A673 (cell line): ENCODE measurements around the gene RTN4RL2. TPM values are rescaled to one million over a fixed set of nuclear protein-coding genes. Genes with fewer than 3 reads are reported as not detected.

Source experiments
- BruUV-seq: library from RNA; stranded (reverse); fragments of 400-500 nt; replicated peaks from 2 replicates; lab custom pipeline; 2021; lab: Mats Ljungman, UMichigan
- CTCF ChIA-PET: fragments of 300-600 bp; sonication (Branson Sonifier 250); formaldehyde crosslinking; loops from one replicate; lab custom pipeline; 2022; ENCODE audit warnings: antibody characterized with exemption; lab: Charles Lee
- POLR2A ChIA-PET: fragments of 300-600 bp; sonication (Branson Sonifier 250); formaldehyde crosslinking; loops from one replicate; lab custom pipeline; 2022; ENCODE audit warnings: antibody characterized with exemption; ENCODE audit not compliant: low non-redundant PET; lab: Charles Lee
- DNase-seq: peaks from one replicate; pipeline ENCODE4 v3.0.0-alpha.2; 2015; ENCODE audit warnings: low spot score
- H3K27ac ChIP-seq: fragments of 200-600 bp; sonication (generic); 2 replicates; pipeline ENCODE4 v1.5.1; 2016; ENCODE audit warnings: mixed run types, low read depth, mild to moderate bottlenecking, mixed read lengths, antibody characterized with exemption, low read length; ENCODE audit not compliant: poor library complexity, severe bottlenecking
- H3K27me3 ChIP-seq: fragments of 200-600 bp; sonication (generic); replicated peaks from 2 replicates; pipeline ENCODE4 v1.6.1; 2017; ENCODE audit warnings: mixed run types, low read depth, mild to moderate bottlenecking, mixed read lengths, antibody characterized with exemption, low read length; ENCODE audit not compliant: insufficient read depth, poor library complexity
- H3K36me3 ChIP-seq: fragments of 200-600 bp; sonication (generic); 2 replicates; pipeline ENCODE4 v1.6.1; 2016; ENCODE audit warnings: mixed run types, mild to moderate bottlenecking, mixed read lengths, antibody characterized with exemption, low read length; ENCODE audit not compliant: insufficient read depth, poor library complexity, severe bottlenecking
- H3K4me1 ChIP-seq: fragments of 200-600 bp; sonication (generic); 2 replicates; pipeline ENCODE4 v1.6.1; 2017; ENCODE audit warnings: mixed run types, mild to moderate bottlenecking, mixed read lengths, antibody characterized with exemption, low read length; ENCODE audit not compliant: insufficient read depth, poor library complexity, severe bottlenecking
- H3K4me3 ChIP-seq: fragments of 200-600 bp; sonication (generic); 2 replicates; pipeline ENCODE4 v1.5.1; 2016; ENCODE audit warnings: low read depth, mixed run types, mild to moderate bottlenecking, mixed read lengths, low read length; ENCODE audit not compliant: poor library complexity, severe bottlenecking
- H3K9me3 ChIP-seq: fragments of 200-600 bp; sonication (generic); 2 replicates; pipeline ENCODE4 v1.6.1; 2016; ENCODE audit warnings: mixed run types, low read depth, mild to moderate bottlenecking, mixed read lengths, antibody characterized with exemption, low read length; ENCODE audit not compliant: poor library complexity, severe bottlenecking
- EZH2 ChIP-seq: fragments of 200-600 bp; sonication (generic); IDR thresholded peaks from 2 replicates; pipeline ENCODE4 v1.6.1; 2017; ENCODE audit warnings: borderline replicate concordance, low read depth, mild to moderate bottlenecking, mixed read lengths, antibody characterized with exemption, low read length; ENCODE audit not compliant: poor library complexity, severe bottlenecking
- intact Hi-C: fragments of 100-400 bp; cut with micrococcal nuclease; formaldehyde crosslinking; loops from one replicate; pipeline ENCODE4 v1.10.0; 2022; ENCODE audit not compliant: unreplicated experiment
- total RNA-seq: library from RNA; stranded (reverse); gene quantifications from 2 replicates; pipeline ENCODE4 v1.2.3, GENCODE V29; 2021
- TF ChIP-seq, protein P1 (sequence below): fragments of 300-800, 200-600 bp; sonication (generic); conservative IDR thresholded peaks from 2 replicates; pipeline ENCODE4 v1.5.1; 2017; ENCODE audit warnings: low read depth, mild to moderate bottlenecking, antibody characterized with exemption, low read length, moderate library complexity, mixed read lengths

The RTN4RL2 gene
- total RNA-seq, 1 experiment from 2014 or later, result 5.2 TPM

GRCh38 chr11:57466680-57467079 lies 6.4 kb downstream of the RTN4RL2 start:
- intact Hi-C loops, result no loop called here
- Histone ChIP-seq H3K27me3 (no peaks in the 10 kb centered on the region), H3K4me1 (no peaks in the 10 kb centered on the region), H3K4me3 (no peak overlapping the region), H3K9me3 (no peaks in the 10 kb centered on the region), H3K36me3 (no peaks in the 10 kb centered on the region), H3K27ac (no peak overlapping the region)
- no peak for TF ChIP-seq EZH2
- TF ChIP-seq, protein P1, sequence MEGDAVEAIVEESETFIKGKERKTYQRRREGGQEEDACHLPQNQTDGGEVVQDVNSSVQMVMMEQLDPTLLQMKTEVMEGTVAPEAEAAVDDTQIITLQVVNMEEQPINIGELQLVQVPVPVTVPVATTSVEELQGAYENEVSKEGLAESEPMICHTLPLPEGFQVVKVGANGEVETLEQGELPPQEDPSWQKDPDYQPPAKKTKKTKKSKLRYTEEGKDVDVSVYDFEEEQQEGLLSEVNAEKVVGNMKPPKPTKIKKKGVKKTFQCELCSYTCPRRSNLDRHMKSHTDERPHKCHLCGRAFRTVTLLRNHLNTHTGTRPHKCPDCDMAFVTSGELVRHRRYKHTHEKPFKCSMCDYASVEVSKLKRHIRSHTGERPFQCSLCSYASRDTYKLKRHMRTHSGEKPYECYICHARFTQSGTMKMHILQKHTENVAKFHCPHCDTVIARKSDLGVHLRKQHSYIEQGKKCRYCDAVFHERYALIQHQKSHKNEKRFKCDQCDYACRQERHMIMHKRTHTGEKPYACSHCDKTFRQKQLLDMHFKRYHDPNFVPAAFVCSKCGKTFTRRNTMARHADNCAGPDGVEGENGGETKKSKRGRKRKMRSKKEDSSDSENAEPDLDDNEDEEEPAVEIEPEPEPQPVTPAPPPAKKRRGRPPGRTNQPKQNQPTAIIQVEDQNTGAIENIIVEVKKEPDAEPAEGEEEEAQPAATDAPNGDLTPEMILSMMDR, result no peak
- ChIA-PET CTCF (no interaction called here), POLR2A (no interaction called here)
- no peak for DNase-seq
- BruUV-seq, result no TSS peak

GRCh38 chr11:57467508-57468157 lies 7.3 kb downstream of the RTN4RL2 start:
- BruUV-seq, result no TSS peak
- H3K27me3 ChIP-seq, result no peaks in the 10 kb centered on the region
- TF ChIP-seq EZH2, result no peak
- TF ChIP-seq, protein P1, result no peak
- CTCF ChIA-PET, result interaction anchor here (0.6 kb wide), 1 partner anchor 65 kb away, joined by 4 read pairs; no protein-coding TSS in a partner anchor
- no peaks in the 10 kb centered on the region for H3K9me3 ChIP-seq
- POLR2A ChIA-PET, result no interaction called here
- intact Hi-C loops, result no loop called here
- no peaks in the 10 kb centered on the region for H3K4me1 ChIP-seq
- no peak overlapping the region for H3K27ac ChIP-seq
- DNase-seq, result no peak
- H3K4me3 ChIP-seq, result no peak overlapping the region
- H3K36me3 ChIP-seq, result no peaks in the 10 kb centered on the region

- no peak overlapping the region for H3K4me3 ChIP-seq
- ChIA-PET CTCF (no interaction called here), POLR2A (no interaction called here)
- no TSS peak for BruUV-seq
- H3K36me3 ChIP-seq, result no peaks in the 10 kb centered on the region
- no peaks in the 10 kb centered on the region for H3K9me3 ChIP-seq
- DNase-seq, result no peak
- H3K4me1 ChIP-seq, result peaks cover under 1% of the 10 kb centered on the region
- TF ChIP-seq EZH2, result no peak
- TF ChIP-seq, protein P1, result no peak
- no peaks in the 10 kb centered on the region for H3K27me3 ChIP-seq
- no peak overlapping the region for H3K27ac ChIP-seq
- intact Hi-C loops, result no loop called here
Measured at GRCh38 chr11:57468276-57468675, 7.9 kb downstream of the RTN4RL2 start.
